Stimulated activated effector memory CD8-positive, alpha-beta T cell treated with anti-CD3 and anti-CD28 coated beads, Interleukin-12 subunit alpha, Interleukin-12 subunit beta, amount 100 ng/mL, for 72 hours (primary cell): ENCODE results near the gene MYH7.
"Not testable (repeated sequence)": the region's sequence is repeated elsewhere in the genome, so short reads cannot be mapped to it uniquely, and the experiment has no call there.

Experiments
- ATAC-seq: fragments of 150-1000 bp; cut with Tn5 transposase; 2 replicates; pipeline ENCODE4 v1.10.0; 2021
- DNase-seq, 2 donors: peaks; one replicate each; pipeline ENCODE4 v3.0.0; 2021 to 2022; ENCODE audit warnings: low spot score in 2 of 2
- H3K27ac Mint-ChIP-seq: one replicate; pipeline ENCODE4 v1.8.0; 2022; ENCODE audit warnings: mild to moderate bottlenecking, mixed read lengths
- H3K36me3 Mint-ChIP-seq: one replicate; pipeline ENCODE4 v1.8.0; 2022; ENCODE audit warnings: mild to moderate bottlenecking, mixed read lengths
- H3K4me1 Mint-ChIP-seq: one replicate; pipeline ENCODE4 v1.8.0; 2022; ENCODE audit warnings: mixed read lengths
- H3K4me3 Mint-ChIP-seq: one replicate; pipeline ENCODE4 v1.8.0; 2022; ENCODE audit warnings: mild to moderate bottlenecking, mixed read lengths
- H3K9me3 Mint-ChIP-seq: one replicate; pipeline ENCODE4 v1.8.0; 2022; ENCODE audit warnings: mixed read lengths

MYH7 gene

DNA sequence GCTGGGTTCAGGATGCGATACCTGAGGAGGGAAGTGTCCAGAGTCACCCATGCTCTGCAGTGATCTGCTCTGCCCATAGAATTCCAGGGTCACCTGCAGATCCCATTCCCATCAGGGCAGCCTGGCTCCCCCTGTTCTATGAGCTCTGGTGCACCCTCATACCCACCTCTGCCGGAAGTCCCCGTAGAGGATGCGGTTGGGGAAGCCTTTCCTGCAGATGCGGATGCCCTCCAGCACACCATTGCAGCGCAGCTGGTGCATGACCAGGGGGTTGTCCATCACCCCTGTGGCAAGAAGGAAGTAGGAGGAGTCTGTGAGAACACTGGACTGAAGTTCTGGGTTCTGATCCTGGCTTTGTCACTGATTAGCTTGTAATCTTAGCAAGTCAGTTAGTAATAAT, 9.7 kb downstream of the MYH7 start:
- H3K36me3 Mint-ChIP-seq, ATAC-seq, H3K4me1 Mint-ChIP-seq, H3K4me3 Mint-ChIP-seq, DNase-seq, H3K9me3 Mint-ChIP-seq, H3K27ac Mint-ChIP-seq: not testable (repeated sequence)

DNA sequence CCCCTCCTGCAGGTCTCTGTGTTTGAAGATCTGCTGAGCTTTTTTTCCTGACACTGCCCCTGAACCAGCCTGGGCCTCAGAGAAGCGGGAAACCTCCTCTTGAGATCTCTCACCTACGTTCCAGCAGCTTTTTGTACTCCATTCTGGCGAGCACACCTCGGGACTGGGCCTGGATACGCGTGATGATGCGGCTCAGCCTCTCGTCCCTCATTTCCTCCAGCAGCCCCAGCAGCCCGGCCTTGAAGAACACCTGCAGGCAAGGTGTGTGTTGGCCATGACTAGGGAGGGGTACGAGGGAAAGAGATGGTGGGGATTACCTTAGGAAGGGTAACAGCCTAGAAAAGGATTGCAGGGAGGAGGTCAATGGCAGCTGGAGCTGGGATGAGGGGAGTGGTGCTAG, 10.3 kb downstream of the MYH7 start:
- Mint-ChIP-seq H3K4me1 (peaks cover 7% of the 10 kb centered on the region), H3K9me3 (no peaks in the 10 kb centered on the region), H3K27ac (no peak overlapping the region), H3K36me3 (no peaks in the 10 kb centered on the region), H3K4me3 (no peak overlapping the region)
- no peak for ATAC-seq
- no peak for DNase-seq

DNA sequence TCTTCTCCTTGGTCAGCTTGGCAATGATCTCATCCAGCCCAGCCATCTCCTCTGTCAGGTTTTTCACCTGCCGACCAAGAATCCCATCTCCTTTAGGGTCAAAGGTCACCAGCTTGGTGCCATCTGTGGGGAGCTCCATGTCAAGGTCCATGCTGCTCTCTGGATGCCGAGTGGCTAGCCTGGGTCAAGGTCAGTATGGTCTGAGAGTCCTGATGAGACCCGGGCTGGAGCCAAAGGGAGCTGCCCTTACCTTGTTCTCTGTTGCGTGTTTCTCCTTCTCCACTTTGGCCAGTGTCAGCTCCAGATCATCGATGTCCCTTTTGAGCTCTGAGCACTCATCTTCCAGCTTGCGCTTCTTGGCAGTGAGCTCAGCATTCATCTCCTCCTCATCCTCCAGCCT, 11.8 kb downstream of the MYH7 start:
- H3K9me3 Mint-ChIP-seq, result no peaks in the 10 kb centered on the region
- no peaks in the 10 kb centered on the region for H3K36me3 Mint-ChIP-seq
- H3K27ac Mint-ChIP-seq, result peak overlapping the region; percentile 89
- ATAC-seq (no peak), DNase-seq (no peak)
- H3K4me3 Mint-ChIP-seq, result no peak overlapping the region
- peaks cover 7% of the 10 kb centered on the region for H3K4me1 Mint-ChIP-seq

DNA sequence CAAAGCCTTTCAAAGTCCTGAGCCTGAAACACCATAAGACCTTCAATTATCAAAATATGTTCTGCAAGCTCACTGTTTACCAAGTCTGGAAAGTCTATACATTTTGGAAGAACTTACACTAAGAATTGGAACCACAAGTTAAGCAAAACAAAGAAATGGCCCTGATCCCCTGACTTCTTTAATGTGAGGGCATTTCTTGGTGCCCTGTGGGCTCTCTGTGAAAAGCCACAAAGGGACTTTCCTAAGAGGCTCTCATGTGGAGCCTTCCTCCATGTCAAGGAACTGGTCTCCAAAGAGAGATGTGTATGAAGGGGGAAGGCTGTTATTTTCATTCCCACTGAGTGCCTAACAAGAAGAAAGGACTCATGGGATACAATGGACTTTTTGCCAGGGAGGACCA, 13.9 kb downstream of the MYH7 start:
- no peaks in the 10 kb centered on the region for H3K9me3 Mint-ChIP-seq
- peak overlapping the region; percentile 89 for H3K27ac Mint-ChIP-seq
- H3K4me1 Mint-ChIP-seq, result peaks cover 7% of the 10 kb centered on the region
- DNase-seq, result peak; percentile 8 to 67
- H3K36me3 Mint-ChIP-seq, result no peaks in the 10 kb centered on the region
- peak overlapping the region; percentile 20 for H3K4me3 Mint-ChIP-seq
- peak; percentile 90 for ATAC-seq

DNA sequence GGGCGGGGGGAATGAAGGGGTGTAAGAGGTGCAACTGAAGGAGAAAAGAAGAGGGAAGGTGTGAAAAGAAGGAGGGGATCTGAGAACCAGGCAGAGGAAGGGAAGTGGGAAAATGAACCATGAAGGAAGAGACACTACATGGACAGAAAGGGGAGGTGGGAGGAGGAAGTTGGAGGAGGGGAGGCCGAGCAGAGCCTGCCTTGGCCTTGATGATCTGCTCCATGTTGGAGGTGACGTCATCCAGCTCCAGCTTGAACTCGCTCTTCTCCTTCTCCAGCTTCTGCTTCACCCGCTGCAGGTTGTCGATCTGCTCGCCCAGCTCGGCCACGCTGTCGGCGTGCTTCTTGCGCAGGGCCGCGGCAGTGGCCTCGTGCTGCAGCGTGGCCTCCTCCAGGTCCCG, 15.8 kb downstream of the MYH7 start:
- not testable (repeated sequence) for H3K9me3 Mint-ChIP-seq, H3K36me3 Mint-ChIP-seq, ATAC-seq, H3K4me1 Mint-ChIP-seq, DNase-seq, H3K4me3 Mint-ChIP-seq
- H3K27ac Mint-ChIP-seq, result peak overlapping the region; percentile 58

DNA sequence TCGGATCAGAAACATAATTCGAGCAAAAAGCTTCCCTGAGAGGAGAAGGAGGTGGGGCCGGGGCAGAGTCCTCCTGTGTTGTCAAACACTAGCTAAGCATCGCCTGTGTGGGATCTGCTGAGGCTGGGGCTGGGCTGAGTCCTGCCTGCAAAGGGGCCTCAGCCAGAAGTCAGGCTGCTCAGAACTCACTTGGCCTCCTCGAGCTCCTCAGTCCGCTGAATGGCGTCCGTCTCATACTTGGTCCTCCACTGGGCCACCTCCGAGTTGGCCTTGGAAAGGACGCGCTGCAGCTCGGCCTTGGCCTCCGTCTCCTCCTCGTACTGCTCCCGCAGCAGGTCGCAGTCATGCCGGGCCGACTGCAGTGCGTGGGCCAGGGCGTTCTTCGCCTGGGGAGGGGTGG, 17.4 kb downstream of the MYH7 start:
- H3K4me3 Mint-ChIP-seq, result no peak overlapping the region
- no peak for ATAC-seq
- no peaks in the 10 kb centered on the region for H3K9me3 Mint-ChIP-seq
- peaks cover 7% of the 10 kb centered on the region for H3K4me1 Mint-ChIP-seq
- H3K36me3 Mint-ChIP-seq, result no peaks in the 10 kb centered on the region
- no peak for DNase-seq
- H3K27ac Mint-ChIP-seq, result no peak overlapping the region

DNA sequence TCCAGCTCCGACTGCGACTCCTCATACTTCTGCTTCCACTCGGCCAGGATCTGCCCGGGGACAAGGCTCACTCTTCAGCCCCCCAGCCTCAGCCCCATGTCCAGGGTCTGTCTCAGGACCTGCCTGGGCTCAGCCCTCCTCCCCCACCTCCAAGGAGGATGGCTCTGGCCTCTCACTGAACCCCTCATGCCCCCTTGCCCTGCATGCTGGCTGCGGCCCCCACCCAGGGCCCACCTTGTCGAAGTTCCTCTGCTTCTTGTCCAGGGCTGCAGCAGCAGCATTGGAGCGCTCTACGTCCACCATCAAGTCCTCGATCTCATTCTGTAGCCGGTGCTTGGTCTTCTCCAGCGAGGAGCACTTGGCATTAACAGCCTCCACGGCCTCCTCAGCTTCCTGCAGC, 18.2 kb downstream of the MYH7 start:
- H3K36me3 Mint-ChIP-seq, H3K4me1 Mint-ChIP-seq, DNase-seq, H3K4me3 Mint-ChIP-seq, ATAC-seq, H3K27ac Mint-ChIP-seq, H3K9me3 Mint-ChIP-seq: not testable (repeated sequence)

DNA sequence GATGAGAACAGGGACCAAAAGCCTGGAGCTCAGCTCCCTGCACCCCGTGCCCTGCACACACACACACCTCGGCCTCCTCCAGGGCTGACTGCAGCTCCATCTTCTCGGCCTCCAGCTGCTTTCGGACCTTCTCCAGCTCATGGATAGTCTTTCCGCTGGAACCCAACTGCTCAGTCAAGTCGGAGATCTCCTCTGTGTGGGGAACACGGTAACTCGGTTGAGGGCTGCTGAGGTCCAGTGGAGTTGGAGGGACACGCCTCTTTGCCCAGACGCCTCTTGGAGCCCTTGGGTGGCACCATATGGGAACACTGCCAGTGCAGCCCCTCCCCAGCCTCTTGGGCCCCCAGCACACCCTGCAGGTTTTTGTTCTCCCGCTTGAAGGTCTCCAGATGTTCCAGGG, 18.7 kb downstream of the MYH7 start:
- no peaks in the 10 kb centered on the region for H3K36me3 Mint-ChIP-seq
- H3K4me1 Mint-ChIP-seq, result peaks cover 2% of the 10 kb centered on the region
- ATAC-seq (no peak), DNase-seq (no peak)
- no peak overlapping the region for H3K4me3 Mint-ChIP-seq
- H3K9me3 Mint-ChIP-seq, result no peaks in the 10 kb centered on the region
- H3K27ac Mint-ChIP-seq, result no peak overlapping the region

DNA sequence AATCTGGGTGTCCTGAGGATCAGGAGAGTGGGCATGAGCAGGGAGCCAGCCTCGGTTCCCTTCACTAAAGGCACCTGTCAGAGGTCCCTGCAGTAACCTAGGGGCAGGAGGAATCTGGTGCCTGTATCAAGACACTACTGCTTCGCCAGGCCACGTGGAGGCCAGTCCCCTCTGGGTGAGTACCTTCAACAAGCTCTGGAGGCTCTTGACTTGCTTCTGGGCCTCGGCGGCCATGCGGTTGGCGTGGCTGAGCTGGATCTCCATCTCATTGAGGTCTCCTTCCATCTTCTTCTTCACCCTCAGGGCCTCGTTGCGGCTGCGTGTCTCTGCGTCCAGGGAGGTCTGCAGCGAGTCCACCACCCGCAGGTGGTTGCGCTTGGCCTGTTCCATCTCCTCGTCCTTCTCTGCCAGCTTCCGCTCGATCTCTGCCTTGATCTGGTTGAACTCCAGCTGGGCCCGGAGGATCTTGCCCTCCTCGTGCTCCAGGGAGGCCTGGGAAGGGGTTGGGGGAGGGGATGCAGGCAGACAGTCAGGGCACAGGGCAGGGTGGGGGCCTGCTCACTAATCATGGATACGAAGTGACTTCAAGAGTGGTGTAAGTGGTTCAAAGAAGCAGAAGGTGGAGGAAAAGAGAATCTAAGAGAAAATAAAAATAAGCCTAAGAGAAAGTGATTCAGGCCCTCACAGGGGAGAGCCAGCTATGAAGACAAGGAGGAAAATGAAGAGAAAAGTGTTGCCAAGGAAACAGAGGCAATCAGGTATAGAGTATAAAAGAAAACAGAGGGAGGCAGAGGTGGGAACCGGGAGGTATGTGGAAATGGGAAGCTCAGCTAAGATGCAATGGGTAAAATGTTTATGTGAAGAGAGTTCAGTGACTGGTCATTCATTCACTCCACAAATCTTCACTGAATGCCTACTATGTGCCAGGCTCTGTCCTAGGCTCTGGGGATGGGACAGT, 19.4 kb downstream of the MYH7 start:
- Mint-ChIP-seq H3K4me1 (no peaks in the 10 kb centered on the region), H3K36me3 (no peaks in the 10 kb centered on the region), H3K27ac (no peak overlapping the region), H3K4me3 (no peak overlapping the region), H3K9me3 (no peaks in the 10 kb centered on the region)
- no peak for ATAC-seq
- no peak for DNase-seq

DNA sequence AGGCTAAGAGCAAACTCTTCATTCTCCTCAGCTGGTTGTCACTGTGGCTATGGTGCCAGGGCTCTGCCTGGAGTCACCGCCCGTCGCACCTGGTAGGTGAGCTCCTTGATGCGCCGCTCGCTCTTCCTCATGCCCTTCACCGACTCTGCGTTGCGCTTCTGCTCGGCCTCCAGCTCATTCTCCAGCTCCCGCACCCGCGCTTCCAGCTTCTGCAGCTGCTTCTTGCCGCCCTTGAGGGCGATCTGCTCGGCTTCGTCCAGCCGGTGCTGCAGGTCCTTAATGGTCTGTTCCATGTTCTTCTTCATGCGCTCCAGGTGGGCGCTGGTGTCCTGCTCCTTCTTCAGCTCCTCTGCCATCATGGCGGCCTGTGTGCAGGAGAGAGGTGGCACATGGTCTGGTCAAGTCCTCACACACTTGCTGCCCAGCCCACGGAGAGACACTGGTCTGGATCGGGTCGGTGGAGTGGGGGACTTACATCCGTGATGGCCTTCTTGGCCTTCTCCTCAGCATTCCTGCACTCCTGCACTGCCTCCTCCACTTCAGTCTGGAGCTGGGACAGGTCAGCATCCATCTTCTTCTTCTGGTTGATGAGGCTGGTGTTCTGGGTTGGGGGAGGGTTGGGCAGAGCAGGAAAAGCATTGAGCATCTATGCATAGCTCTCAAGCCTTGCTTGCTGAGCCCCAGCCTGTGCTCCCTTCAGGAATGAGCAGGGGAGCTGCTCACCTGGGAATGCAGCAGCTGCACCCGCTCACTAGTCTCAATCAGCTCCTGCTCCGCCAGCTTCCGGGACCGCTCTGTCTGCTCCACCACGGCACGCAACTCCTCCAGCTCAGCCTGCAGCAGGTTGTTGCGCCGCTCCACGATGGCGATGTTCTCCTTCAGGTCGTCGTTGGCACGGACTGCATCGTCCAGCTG, 20.3 kb downstream of the MYH7 start:
- H3K9me3 Mint-ChIP-seq, result no peaks in the 10 kb centered on the region
- H3K4me3 Mint-ChIP-seq, result no peak overlapping the region
- ATAC-seq (no peak), DNase-seq (no peak)
- no peaks in the 10 kb centered on the region for H3K36me3 Mint-ChIP-seq
- H3K27ac Mint-ChIP-seq, result peak overlapping the region; percentile 57
- no peaks in the 10 kb centered on the region for H3K4me1 Mint-ChIP-seq

DNA sequence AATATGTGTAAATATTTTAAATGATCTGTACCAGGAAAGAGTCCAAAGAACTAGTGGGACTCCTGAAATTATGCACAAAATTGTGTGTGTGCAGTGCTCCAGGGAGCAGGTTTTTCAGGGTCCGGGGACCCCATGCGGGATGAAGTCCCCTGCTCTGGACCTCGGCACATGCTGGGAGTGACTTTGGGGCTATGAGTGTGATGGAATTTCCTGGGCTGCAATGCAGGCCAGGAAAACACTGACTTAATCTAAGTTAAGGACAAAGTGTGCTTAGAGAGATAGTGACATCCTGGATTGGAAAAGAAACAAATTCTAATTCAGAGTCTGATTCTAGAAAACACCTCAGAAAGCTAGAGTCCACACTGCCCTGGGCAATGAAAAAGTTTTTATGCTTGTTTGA, 21.2 kb downstream of the MYH7 start:
- Mint-ChIP-seq H3K9me3 (no peaks in the 10 kb centered on the region), H3K4me1 (no peaks in the 10 kb centered on the region), H3K27ac (peak overlapping the region; percentile 57), H3K4me3 (no peak overlapping the region), H3K36me3 (no peaks in the 10 kb centered on the region)
- ATAC-seq, result no peak
- no peak for DNase-seq

DNA sequence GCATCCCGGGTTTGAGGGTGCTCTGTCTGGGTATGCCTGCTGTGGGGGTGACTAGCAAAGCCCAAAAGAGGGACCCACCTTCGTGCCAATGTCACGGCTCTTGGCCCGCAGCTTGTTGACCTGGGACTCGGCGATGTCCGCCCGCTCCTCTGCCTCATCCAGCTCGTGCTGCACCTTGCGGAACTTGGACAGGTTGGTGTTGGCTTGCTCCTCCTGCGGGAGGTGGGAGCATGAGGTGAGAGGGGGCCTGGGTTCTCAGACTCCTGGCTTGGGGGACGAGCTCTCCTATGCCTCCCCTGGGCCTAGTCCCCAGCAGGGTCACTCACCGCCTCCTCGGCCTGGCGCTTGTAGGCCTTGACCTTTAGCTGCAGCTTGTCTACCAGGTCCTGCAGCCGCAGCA, 21.8 kb downstream of the MYH7 start:
- DNase-seq (no peak), ATAC-seq (no peak)
- Mint-ChIP-seq H3K4me1 (peaks cover 5% of the 10 kb centered on the region), H3K4me3 (no peak overlapping the region), H3K9me3 (no peaks in the 10 kb centered on the region), H3K36me3 (no peaks in the 10 kb centered on the region), H3K27ac (no peak overlapping the region)

DNA sequence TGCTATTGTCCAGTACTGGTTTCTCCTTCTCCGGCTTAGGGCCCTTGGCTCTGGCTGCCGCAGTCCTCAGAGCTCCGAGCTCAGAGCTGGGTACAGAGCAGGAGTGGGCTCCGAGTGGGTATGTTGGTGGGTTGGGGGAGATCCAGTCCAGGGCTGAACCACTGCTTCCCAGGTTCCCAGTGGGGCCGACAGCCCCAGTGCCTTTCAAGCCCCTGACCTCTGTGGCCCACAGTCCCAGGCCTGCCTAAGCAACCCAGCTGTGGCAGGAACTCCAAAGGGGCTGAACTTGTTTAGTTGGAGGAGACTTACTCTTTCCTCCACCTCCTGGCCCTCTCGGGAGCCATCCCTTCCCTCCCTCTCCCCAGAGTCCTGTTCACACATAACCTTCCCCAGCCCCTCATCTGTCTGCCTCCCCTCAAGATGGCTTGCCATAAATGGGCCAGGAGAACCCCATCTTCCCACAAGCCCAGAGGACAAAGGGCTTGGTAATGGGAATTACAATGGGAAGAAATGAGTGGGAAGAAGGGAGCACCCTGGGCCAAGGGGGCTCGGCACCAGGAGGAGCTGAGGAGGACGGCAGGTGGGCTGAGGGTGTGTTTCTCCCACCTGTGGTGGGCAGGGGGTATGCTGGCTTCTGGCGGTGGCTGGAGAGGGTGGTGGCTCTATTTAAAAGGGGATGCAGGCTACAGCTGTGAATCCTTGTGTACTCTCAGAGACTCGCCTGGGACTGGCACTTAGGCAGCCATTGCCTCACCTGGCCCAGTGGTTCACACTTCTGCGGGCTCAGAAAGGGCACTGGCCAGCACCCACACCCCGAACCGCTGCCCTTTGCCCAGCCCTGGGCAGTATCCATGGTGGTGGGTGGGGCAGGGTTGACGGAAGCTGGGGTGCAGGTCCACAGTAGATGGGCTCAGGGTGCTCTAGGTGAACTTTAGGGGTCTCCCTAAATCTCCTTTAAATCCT, 23.6 kb downstream of the MYH7 start:
- peaks cover 8% of the 10 kb centered on the region for H3K4me1 Mint-ChIP-seq
- no peaks in the 10 kb centered on the region for H3K9me3 Mint-ChIP-seq
- H3K27ac Mint-ChIP-seq, result peak overlapping the region; percentile 55
- DNase-seq (no peak), ATAC-seq (no peak)
- H3K4me3 Mint-ChIP-seq, result no peak overlapping the region
- no peaks in the 10 kb centered on the region for H3K36me3 Mint-ChIP-seq

DNA sequence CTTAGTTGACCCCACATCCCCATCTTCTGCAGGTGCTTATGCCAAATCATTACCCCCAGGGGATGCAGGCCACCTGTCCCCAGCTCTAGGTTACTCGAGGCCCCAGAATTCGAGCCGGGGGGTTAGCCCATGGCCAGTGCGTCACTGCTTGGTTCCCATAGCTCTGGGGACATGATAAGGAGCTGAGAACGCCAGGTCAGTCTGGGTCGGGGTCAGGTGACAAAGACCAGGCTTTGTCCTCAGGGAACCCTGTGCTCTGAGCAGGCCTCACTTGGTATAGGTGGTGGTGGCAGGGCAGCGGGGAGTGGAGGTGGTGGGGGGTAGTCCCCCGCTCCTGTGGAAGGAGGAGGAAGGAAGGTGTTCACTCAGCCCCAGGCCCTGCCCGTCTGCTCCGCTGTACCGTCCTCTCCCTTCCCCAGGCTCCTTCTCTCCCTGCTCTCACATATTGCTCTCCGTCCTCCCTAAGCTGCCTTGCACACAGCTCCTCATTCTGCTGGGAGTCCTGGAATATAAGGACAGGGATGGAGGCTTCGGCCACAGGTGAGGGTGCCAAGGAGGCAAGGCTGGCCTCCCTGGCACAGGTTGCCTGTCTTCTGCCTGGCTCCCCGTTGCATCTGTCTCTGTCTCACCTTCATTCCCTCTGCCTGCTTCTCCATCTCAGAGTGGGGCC, 25.4 kb downstream of the MYH7 start:
- H3K9me3 Mint-ChIP-seq, result no peaks in the 10 kb centered on the region
- no peaks in the 10 kb centered on the region for H3K36me3 Mint-ChIP-seq
- H3K27ac Mint-ChIP-seq, result peak overlapping the region; percentile 5
- DNase-seq (no peak), ATAC-seq (no peak)
- H3K4me1 Mint-ChIP-seq, result peaks cover 8% of the 10 kb centered on the region
- no peak overlapping the region for H3K4me3 Mint-ChIP-seq
